ENCODE data around the gene MAPK1.

- TF ChIP-seq CTCF (IDR thresholded peaks at IDR 0.05) (no peak), POLR2AphosphoS5 (IDR thresholded peaks at IDR 0.05; ENCODE audit: low read depth, low read length) (no peak), REST (IDR thresholded peaks at IDR 0.05; ENCODE audit: insufficient read depth in 1 of 2, low read depth in 2 of 2, low read length in 1 of 2) (no peak)
Measured at GRCh38 chr22:21764038-21764804, 103.2 kb downstream of the MAPK1 start.
